ENCODE measurements around the gene SPEF1.

The SPEF1 gene

DNA sequence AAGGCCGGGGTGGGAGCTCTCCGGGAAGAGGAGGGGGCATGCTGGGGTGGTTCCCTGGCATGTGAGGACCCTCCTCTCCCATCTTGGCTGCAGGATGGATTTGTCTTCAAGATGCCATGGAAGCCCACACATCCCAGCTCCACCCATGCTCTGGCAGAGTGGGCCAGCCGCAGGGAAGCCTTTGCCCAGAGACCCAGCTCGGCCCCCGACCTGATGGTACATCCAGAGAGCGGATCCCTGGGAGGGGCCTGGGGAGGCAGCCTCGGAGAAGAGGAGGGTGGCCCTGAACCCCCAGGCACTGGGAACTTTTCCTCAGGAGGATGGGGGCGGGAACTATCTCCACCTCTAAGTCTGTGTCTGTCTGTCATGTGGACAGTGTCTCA is 19.6 kb upstream of the SPEF1 start:
- no peak overlapping the region for H3K4me3 ChIP-seq (ENCODE audit: low read depth, low read length)
- TF ChIP-seq, protein P1, sequence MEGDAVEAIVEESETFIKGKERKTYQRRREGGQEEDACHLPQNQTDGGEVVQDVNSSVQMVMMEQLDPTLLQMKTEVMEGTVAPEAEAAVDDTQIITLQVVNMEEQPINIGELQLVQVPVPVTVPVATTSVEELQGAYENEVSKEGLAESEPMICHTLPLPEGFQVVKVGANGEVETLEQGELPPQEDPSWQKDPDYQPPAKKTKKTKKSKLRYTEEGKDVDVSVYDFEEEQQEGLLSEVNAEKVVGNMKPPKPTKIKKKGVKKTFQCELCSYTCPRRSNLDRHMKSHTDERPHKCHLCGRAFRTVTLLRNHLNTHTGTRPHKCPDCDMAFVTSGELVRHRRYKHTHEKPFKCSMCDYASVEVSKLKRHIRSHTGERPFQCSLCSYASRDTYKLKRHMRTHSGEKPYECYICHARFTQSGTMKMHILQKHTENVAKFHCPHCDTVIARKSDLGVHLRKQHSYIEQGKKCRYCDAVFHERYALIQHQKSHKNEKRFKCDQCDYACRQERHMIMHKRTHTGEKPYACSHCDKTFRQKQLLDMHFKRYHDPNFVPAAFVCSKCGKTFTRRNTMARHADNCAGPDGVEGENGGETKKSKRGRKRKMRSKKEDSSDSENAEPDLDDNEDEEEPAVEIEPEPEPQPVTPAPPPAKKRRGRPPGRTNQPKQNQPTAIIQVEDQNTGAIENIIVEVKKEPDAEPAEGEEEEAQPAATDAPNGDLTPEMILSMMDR (IDR thresholded peaks at IDR 0.05; ENCODE audit: borderline replicate concordance, insufficient read depth, low read depth, low read length) = no peak

DNA sequence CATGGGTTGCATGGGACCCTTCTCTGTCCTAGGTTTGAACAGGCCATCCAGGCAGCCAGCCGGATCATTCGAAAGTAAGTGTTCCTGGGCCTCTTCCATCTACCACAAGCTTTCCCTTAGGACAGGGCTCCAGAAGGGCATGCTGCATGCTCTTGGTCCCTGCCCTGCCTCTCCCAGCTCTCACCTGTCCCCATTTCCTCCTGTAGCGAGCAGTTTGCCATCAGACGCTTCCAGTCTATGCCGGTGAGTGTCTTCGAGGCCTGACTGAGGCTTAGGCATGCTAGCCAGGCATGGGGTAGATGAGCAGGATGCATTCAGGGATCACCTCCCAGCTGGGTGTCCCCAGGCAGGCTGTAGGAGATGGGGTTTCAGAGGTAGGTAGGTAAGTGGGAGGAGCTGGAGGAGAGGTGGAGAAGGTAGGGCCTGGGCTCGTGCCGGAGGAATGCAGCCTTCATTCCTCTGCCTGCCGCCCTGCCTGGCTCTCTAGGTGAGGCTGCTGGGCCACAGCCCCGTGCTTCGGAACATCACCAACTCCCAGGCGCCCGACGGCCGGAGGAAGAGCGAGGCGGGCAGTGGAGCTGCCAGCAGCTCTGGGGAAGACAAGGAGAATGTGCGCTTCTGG is 19.1 kb upstream of the SPEF1 start:
- TF ChIP-seq, protein P1 (IDR thresholded peaks at IDR 0.05; ENCODE audit: borderline replicate concordance, insufficient read depth, low read depth, low read length) = no peak
- H3K4me3 ChIP-seq (ENCODE audit: low read depth, low read length) = no peak overlapping the region

GRCh38 chr20:3798908-3799248 is 17.6 kb upstream of the SPEF1 start:
- no peak overlapping the region for H3K4me3 ChIP-seq (ENCODE audit: low read depth, low read length)
- TF ChIP-seq, protein P1 (IDR thresholded peaks at IDR 0.05; ENCODE audit: borderline replicate concordance, insufficient read depth, low read depth, low read length) = no peak

- TF ChIP-seq, protein P1 (IDR thresholded peaks at IDR 0.05; ENCODE audit: borderline replicate concordance, insufficient read depth, low read depth, low read length) = no peak
- H3K4me3 ChIP-seq (ENCODE audit: low read depth, low read length) = no peak overlapping the region
Observed at GRCh38 chr20:3798373-3798768, 17.1 kb upstream of the SPEF1 start.

GRCh38 chr20:3797592-3798372 is 16.5 kb upstream of the SPEF1 start:
- TF ChIP-seq, protein P1 (IDR thresholded peaks at IDR 0.05; ENCODE audit: borderline replicate concordance, insufficient read depth, low read depth, low read length) = no peak

DNA sequence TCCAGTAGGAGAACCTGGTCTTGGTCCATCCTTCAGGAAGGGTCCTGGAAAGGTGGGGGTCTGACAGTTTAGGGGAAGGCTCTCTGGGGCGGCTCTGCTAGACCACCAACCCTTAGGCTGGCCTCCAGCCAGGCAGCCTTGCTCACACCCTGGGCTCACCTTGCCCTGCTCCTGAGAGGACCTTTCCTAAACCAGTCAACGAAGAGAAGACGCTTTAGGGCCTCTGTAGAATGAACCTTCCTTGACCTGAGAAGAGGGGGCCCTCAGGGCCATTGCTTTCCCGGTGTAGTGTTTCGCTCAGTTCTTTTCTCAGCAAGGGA is 15.9 kb upstream of the SPEF1 start:
- H3K4me3 ChIP-seq (ENCODE audit: low read depth, low read length) = peak overlapping the region; percentile 55
- TF ChIP-seq, protein P1 (IDR thresholded peaks at IDR 0.05; ENCODE audit: borderline replicate concordance, insufficient read depth, low read depth, low read length) = no peak

More at GRCh38 chr20:3797592-3798372, 16.5 kb upstream of the SPEF1 start:
- H3K4me3 ChIP-seq (ENCODE audit: low read depth, low read length) = peak overlapping the region; percentile 55
